ENCODE measurements around the gene BIRC3. TPM values are rescaled to one million over a fixed set of nuclear protein-coding genes. Genes with fewer than 3 reads are reported as not detected.

The BIRC3 gene
- polyA plus RNA-seq, 1 experiment, result 3.5 TPM

- H3K4me3 ChIP-seq (ENCODE audit: low read depth, low read length), result no peak overlapping the region
- TF ChIP-seq, protein P1, sequence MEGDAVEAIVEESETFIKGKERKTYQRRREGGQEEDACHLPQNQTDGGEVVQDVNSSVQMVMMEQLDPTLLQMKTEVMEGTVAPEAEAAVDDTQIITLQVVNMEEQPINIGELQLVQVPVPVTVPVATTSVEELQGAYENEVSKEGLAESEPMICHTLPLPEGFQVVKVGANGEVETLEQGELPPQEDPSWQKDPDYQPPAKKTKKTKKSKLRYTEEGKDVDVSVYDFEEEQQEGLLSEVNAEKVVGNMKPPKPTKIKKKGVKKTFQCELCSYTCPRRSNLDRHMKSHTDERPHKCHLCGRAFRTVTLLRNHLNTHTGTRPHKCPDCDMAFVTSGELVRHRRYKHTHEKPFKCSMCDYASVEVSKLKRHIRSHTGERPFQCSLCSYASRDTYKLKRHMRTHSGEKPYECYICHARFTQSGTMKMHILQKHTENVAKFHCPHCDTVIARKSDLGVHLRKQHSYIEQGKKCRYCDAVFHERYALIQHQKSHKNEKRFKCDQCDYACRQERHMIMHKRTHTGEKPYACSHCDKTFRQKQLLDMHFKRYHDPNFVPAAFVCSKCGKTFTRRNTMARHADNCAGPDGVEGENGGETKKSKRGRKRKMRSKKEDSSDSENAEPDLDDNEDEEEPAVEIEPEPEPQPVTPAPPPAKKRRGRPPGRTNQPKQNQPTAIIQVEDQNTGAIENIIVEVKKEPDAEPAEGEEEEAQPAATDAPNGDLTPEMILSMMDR (IDR thresholded peaks at IDR 0.05; ENCODE audit: low read depth, low read length), result no peak
- no peak overlapping the region for H3K27ac ChIP-seq (ENCODE audit: low read depth, low read length)
- no peaks in the 10 kb centered on the region for H3K27me3 ChIP-seq (ENCODE audit: control insufficient read depth, insufficient read depth, low read length)
- no peaks in the 10 kb centered on the region for H3K9me3 ChIP-seq (ENCODE audit: control insufficient read depth, insufficient read depth, low read length)
- POLR2A ChIA-PET, result no interaction called here
- CTCF ChIA-PET, result interaction anchor here (1.4 kb wide), 2 partner anchors 25 to 27 kb away, joined by 4 to 5 read pairs; no protein-coding TSS in a partner anchor
- no peak for DNase-seq (ENCODE audit: low read depth, low spot score)
These were observed 859 bp upstream of the BIRC3 start for GRCh38 chr11:102316346-102316904.

- TF ChIP-seq, protein P1 (IDR thresholded peaks at IDR 0.05; ENCODE audit: low read depth, low read length), result no peak
- DNase-seq (ENCODE audit: low read depth, low spot score), result no peak
- Histone ChIP-seq H3K9me3 (ENCODE audit: control insufficient read depth, insufficient read depth, low read length) (no peaks in the 10 kb centered on the region), H3K27ac (ENCODE audit: low read depth, low read length) (peak overlapping the region; percentile 54), H3K27me3 (ENCODE audit: control insufficient read depth, insufficient read depth, low read length) (no peaks in the 10 kb centered on the region), H3K4me3 (ENCODE audit: low read depth, low read length) (peak overlapping the region; percentile 74)
- POLR2A ChIA-PET, result no interaction called here
- CTCF ChIA-PET, result interaction anchor here (0.7 kb wide), 1 partner anchor 28 kb away, joined by 3 read pairs; no protein-coding TSS in a partner anchor
These were observed 452 bp downstream of the BIRC3 start for GRCh38 chr11:102317768-102318103.

DNA sequence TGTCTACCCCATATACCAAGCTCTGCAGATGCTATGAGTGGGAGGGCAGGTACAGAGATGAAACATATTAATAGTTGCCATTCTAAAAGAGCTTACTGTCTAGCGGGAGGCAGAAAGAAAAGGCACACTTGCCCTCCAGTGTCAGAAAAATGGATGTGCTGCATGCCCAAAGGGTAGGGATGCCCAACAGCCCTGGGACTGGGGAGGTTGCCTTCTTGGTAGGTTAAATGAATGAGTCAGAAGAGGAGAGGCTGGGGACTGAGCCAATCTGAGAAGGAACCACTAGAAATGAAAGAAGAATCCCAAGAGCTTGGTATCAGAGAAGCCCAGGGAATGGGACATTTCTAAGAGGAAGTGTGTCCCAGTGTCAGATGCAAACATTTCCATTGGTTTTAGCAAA lies 1.2 kb downstream of the BIRC3 start:
- Histone ChIP-seq H3K9me3 (ENCODE audit: control insufficient read depth, insufficient read depth, low read length) (no peaks in the 10 kb centered on the region), H3K27me3 (ENCODE audit: control insufficient read depth, insufficient read depth, low read length) (no peaks in the 10 kb centered on the region), H3K4me3 (ENCODE audit: low read depth, low read length) (no peak overlapping the region), H3K27ac (ENCODE audit: low read depth, low read length) (no peak overlapping the region)
- TF ChIP-seq, protein P1 (IDR thresholded peaks at IDR 0.05; ENCODE audit: low read depth, low read length), result no peak
- no peak for DNase-seq (ENCODE audit: low read depth, low spot score)
- ChIA-PET CTCF (interaction anchor here (0.7 to 0.8 kb wide), 2 partner anchors 23 to 27 kb away, joined by 3 to 5 read pairs; no protein-coding TSS in a partner anchor), POLR2A (no interaction called here)

GRCh38 chr11:102319544-102319943 lies 2.3 kb downstream of the BIRC3 start:
- H3K9me3 ChIP-seq (ENCODE audit: control insufficient read depth, insufficient read depth, low read length), result no peaks in the 10 kb centered on the region
- no peak overlapping the region for H3K27ac ChIP-seq (ENCODE audit: low read depth, low read length)
- no peaks in the 10 kb centered on the region for H3K27me3 ChIP-seq (ENCODE audit: control insufficient read depth, insufficient read depth, low read length)
- TF ChIP-seq, protein P1 (IDR thresholded peaks at IDR 0.05; ENCODE audit: low read depth, low read length), result no peak
- ChIA-PET POLR2A (interaction anchor here (0.6 kb wide), 1 partner anchor 617 kb away, joined by 3 read pairs; no protein-coding TSS in a partner anchor), CTCF (interaction anchor here (1.6 kb wide), 1 partner anchor 71 kb away, joined by 3 read pairs; no protein-coding TSS in a partner anchor)
- no peak overlapping the region for H3K4me3 ChIP-seq (ENCODE audit: low read depth, low read length)
- DNase-seq (ENCODE audit: low read depth, low spot score), result no peak

- ChIA-PET CTCF (interaction anchor here (1.2 to 2.7 kb wide), 3 partner anchors 22 to 70 kb away, joined by 3 to 13 read pairs (median 3); no protein-coding TSS in a partner anchor), POLR2A (interaction anchor here (0.6 kb wide), 1 partner anchor 616 kb away, joined by 3 read pairs; no protein-coding TSS in a partner anchor)
- Histone ChIP-seq H3K4me3 (ENCODE audit: low read depth, low read length) (no peak overlapping the region), H3K27me3 (ENCODE audit: control insufficient read depth, insufficient read depth, low read length) (no peaks in the 10 kb centered on the region), H3K9me3 (ENCODE audit: control insufficient read depth, insufficient read depth, low read length) (no peaks in the 10 kb centered on the region), H3K27ac (ENCODE audit: low read depth, low read length) (no peak overlapping the region)
- DNase-seq (ENCODE audit: low read depth, low spot score), result no peak
- TF ChIP-seq, protein P1 (IDR thresholded peaks at IDR 0.05; ENCODE audit: low read depth, low read length), result no peak
These were observed 2.9 kb downstream of the BIRC3 start for GRCh38 chr11:102320188-102320587.

All from AG04450 (cell line).